Caki2 (cell line): ENCODE data around the gene DAZAP1. TPM values are rescaled to one million over a fixed set of nuclear protein-coding genes. Genes with fewer than 3 reads are reported as not detected.

Experiments
- DNase-seq: peaks from one replicate; pipeline ENCODE4 v3.0.0-alpha.2; 2015; ENCODE audit warnings: low read depth
- in situ Hi-C: cut with HindIII; loops from 2 replicates; pipeline ENCODE4 v1.10.0; 2016; ENCODE audit warnings: low sequenced_read_pairs, low pct_unique_long_range_greater_than_20kb, mixed read lengths
- total RNA-seq: library from RNA; depleted of rRNA; stranded (reverse); fragments of >200 nt; shearing (Covaris generic); gene quantifications from 2 replicates; pipeline ENCODE4 v1.2.3, GENCODE V29; 2014; ENCODE audit warnings: low replicate concordance

Gene DAZAP1
- total RNA-seq, 1 experiment from 2014 or later, result 97.4 TPM

DNA sequence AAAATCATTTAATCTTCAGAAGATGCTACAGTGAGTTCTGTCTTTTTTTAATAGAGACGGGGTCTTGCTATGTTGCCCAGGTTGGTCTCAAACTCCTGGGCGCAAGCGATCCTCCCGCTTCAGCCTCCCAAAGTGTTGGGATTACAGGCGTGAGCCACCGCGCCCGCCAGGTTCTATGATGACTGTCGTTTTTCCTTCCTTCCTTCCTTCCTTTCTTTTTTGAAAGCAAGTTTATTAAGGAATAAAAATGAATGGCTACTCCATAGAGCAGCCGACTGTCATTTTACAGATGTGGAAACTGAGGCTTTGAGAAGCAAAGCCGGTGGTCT is 5.5 kb upstream of the DAZAP1 start:
- in situ Hi-C loops, result no loop called here
- no peak for DNase-seq

DNA sequence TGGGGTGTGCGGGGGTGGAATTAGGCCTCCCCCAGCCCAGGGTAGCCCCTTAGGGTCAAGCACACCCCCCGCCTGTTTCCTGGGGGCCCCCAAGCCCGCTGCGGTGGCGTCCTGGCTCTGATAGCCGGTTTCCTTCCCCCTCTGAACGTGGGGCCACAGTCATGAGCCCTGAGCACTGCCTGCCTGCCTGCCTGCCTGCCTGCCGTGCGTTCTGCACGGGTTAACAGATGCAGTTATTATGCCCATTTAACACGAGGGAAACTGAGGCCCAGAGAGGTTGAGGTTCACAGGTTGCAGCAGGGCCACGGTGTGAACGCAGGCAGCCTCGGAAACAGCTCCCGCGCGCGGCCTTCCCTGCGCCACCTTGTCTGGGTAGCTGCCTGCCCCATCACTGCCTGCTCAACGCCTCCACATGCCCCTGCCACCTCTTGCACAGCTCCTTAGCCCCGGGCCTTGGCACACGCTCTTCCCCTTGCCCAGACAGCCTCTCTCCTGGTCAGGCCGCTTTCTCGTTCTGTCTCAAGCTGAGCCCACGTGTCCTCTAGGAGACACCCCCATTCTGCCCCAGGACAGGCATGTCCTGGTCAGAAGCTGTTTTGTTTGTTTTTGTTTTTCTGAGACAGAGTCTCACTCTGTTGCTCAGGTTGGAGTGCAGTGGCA is 4.8 kb upstream of the DAZAP1 start:
- in situ Hi-C loops, result no loop called here
- no peak for DNase-seq

DNA sequence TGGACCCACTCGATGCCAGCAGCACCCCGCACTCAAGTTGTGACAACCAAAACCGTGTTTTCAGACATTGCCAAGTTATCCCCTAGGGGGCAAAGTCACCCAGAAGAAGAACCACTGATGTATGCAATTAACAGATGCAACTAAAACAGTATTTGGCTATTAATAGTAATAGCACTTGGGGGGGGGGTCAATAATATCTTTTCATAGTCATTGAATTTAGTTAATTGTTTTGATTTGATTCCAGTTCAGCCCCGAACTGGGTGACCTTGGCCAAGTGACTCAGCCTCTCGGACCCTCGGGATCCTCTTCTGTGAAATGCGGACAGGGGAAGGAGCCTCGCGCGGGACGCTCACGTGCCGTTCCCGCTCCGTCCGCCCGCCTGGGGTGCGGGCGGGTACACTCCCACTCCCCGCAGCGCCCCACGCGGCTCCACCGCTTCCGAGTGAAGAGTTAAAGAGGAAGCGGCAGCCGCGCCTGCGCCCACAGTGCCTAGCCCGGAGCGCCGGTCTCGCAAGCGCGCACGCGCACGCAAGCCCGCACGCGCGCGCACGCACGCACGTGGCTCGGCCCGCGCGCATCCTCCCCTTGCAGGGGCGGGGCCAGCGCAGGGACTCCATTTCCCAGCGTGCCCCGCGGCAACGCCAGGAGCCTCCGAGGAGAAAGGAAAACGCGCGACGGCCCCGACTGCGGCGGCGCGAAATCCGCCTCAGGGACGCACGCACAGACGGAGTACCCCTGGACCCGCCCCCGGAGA is 435 bp upstream of the DAZAP1 start:
- DNase-seq, result peak; percentile 95
- in situ Hi-C loops, result no loop called here

DNA sequence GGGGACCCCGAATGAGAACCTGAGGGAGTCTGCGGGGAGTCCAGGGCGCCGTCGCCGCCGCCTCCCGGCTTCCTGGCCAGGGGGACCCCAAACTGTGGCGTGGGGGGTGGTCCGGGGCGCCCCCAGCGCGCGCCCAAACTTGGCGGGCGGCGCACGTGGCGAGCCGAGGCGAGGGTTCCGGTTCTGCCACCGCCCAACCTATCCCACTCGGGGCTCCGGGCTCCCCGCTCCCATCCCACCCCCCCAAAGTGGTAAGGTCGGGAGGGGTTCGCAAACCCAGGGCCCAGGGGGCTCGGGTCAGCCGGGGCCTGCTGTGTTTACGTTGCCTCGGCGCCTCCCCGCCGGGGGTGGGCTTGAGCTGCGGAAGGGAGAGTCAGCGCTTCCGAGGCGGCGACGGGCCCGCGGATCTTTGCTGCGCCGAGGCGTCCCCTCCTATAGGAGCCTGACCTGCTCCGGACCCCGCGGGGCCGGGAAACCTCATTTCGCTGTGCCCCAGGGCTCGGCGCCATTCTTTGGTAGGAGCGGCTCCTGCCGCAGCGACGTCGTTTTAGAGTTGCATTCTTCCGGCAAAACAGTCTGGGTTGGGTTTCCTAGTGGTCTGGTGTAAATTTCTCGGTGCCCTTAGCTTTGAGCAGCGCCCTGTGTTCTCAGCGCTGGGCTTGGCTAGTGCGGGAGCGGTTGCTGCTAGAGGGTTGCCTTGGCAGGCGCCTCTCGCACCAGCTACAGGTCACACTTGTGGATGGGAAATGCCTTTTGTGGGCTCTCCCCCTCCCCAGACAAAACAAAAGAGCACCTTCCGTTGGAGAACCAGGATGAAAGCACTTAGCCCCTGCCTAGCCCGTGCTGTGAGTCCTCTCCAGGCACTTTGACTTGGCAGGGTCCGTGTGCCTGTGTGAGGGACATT is 1.2 kb downstream of the DAZAP1 start:
- in situ Hi-C loops, result no loop called here
- no peak for DNase-seq

DNA sequence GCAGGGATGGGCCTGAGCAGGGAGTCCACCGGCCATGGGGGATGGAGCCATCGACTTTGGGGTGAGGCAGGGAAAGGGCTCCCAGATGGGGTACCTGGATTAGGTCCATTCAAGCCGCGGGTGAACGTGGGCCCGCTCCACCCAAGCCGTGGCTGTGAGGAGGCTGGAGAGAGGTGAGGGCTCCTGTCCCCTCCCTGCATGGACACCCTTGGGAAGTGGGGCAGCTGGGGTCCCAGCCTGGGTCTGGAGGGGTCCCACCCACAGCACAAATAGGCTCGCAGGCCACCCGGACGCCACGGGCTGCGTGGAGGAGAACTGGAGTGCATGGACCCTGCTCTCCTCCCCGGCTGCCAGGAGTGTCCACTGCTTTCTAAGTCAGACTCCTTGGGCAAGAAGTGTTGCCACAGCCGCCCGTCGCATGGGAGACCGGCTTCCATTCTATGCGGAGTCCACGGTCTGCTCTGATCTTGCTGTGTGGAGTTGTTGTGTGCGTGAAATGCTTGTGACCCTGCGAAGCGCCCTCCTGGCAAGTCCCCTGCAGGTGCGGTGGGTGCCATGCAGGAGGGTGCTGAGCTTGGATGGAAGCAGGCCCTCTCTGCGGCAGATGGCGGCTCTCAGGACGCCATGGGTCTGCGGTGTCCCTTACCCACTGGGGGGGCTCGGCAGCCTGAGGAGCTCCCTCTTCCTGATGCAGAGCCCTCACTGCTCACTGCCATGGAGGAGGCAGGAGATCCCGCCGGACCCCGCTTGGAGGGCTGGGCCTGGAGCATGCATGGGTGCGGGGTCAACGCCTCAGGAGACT is 2.0 kb downstream of the DAZAP1 start:
- in situ Hi-C loops, result no loop called here
- DNase-seq, result no peak

DNA sequence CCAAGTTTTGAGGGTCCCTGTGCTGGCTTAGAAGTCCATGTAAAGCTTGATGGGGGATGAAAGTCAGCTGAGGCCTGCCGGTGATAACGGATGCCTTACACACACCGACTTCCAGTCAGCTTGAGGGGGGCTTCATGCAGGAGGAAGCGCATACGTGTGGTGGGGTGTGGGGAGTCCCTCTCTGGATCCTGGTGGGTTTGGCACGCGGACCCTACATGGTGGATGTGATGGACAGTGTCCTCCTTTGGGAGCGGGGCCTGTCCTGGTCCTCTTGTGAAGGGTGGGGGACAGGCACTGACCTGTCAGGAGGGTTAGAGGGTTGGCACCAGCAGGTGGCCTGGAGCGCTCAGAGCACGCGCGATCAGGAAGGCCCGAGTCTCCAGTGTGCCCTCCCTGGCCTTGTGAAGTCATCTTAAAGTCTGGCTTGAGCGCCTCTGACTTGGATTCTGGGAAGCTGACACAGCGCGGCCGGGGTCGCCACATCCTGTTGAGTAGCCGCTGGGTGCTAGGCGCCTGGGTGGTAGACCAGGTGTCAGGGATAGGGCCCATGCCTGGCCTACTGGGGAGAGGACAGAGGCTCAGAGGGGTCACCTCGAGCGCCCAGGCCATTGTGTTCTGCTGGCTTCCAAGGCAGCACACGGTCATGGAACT is 2.9 kb downstream of the DAZAP1 start:
- DNase-seq, result peak; percentile 32
- in situ Hi-C loops, result no loop called here

DNA sequence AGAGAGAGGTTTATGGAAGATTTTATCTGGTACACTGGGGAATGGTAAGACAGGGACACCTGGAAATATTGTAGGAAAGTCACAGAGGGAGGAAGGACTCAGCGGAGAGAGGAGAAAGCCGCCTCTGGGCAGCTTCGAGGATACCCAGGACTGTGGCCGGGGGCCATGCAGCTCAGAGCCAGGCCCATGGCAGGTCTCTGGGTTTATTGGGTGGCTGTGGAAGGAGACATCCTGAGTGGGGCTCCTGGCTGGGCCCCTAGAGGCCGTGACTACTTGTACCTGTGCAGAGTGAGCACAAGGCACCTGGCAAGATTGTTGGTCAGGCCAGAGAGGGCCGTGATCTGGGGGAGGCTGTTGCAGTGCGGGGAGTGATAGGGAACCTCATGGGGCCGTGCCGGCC is 3.4 kb downstream of the DAZAP1 start:
- DNase-seq, result no peak
- in situ Hi-C loops, result no loop called here

DNA sequence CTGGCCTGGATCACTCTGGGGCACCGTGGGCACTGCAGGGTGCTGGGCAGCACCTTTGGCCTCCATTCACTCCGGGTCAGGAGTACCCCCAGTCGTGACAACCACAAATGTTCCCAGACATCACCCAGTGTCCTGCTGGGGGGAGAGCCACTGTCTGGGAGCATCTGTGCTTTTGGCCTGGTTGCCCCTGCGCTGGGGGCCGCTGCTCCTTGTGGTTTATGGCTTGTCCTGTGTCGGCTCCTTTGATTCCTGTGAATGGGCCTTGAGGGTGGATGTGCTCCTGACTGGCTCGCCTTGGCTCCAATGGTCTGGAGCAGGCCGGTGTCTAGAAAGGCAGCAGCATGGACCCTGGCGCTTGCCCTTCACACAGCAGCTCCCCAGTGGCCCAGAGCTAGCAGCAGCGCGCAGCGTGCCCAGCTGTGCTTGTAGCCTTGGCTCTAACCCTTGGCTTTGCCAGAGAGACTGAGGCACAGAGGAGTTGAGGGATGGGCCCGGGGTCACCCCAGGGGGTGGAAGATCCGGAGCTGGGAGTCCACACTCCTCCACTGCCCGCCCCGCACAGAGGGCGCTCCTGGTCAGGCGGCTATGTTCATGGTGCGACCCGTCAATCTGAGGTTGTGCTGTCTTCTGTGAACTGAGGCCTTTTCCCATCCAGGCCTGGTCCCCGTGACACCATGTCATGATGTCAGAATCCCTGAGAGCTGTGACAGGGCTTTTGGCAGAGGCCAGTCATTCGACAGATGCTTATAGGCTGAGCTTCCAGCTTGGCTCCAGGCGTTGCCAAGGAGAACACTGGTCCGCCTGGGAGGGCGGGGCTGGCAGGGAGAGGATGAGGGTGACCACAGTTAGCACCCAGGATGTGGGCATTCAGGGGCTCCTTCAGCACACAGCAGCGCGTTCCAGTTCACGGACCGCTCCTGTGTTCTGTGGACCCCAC is 4.1 kb downstream of the DAZAP1 start:
- DNase-seq, result no peak
- in situ Hi-C loops, result no loop called here

DNA sequence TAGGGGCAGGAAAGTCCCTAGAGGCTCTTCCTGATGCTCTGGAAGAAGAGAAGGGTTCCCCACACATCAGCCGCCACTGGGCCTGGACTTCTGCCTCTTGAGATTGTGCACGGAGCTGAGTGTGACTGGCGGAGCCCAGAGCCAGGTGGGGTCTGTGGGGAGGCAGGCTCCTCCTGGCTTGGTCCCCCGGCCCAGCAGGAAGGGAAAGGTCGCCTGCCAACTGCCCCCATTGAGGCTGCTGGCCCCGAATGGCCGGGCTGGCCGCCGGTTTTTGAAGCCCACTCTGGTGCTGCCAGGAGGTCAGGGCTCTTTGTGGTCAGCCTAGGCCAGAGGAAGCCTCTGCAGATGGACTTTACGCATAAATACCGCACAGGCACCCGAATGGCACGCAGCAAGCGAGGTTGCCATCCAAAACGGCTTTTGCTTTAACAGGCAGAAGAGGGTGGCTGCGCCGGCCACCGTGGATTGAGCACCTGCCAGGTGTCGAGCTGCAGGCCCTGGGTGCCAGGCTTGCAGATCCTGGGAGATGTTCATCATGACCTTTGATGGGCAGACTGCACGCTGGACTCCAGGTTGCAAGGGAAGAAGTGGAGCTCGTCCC is 5.0 kb downstream of the DAZAP1 start:
- DNase-seq, result no peak
- in situ Hi-C loops, result no loop called here

DNA sequence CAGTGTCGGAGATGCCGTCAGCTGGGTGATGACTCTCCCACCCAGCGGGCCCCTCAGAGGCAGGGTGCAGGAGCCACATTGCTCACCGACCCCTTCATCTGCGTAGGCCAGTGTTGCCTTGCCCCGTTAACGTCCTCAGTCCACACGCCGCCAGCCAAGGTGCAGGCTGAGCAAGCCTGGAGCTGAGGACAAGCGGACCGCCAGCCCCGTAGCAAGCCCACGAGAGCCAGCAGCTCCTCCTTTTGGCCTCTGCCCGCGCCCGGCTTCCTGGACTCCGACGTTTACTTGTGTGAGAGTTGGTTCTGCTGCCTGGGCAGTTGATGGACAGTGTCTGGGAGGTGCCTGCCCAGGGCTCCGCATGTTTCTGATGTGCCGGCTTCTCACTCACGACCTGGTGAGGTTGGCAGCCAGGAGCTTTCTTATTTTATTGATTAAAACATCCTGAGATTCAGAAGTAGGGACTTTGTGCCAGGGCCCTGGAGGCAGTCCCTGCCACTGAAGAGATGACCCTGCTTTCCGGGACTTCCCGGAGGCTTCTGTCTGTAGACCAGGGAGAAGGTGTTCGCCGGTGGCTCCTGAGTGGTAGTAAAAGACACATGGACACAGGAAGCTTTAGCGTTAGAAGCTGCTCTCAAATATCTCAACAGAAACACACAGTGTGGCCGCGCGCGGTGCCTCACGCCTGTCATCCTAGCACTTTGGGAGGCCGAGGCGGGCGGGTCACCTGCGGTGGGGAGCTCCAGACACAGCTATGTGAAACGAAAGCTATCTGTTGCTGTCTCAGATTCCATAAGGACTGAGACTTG is 5.8 kb downstream of the DAZAP1 start:
- in situ Hi-C loops, result no loop called here

DNA sequence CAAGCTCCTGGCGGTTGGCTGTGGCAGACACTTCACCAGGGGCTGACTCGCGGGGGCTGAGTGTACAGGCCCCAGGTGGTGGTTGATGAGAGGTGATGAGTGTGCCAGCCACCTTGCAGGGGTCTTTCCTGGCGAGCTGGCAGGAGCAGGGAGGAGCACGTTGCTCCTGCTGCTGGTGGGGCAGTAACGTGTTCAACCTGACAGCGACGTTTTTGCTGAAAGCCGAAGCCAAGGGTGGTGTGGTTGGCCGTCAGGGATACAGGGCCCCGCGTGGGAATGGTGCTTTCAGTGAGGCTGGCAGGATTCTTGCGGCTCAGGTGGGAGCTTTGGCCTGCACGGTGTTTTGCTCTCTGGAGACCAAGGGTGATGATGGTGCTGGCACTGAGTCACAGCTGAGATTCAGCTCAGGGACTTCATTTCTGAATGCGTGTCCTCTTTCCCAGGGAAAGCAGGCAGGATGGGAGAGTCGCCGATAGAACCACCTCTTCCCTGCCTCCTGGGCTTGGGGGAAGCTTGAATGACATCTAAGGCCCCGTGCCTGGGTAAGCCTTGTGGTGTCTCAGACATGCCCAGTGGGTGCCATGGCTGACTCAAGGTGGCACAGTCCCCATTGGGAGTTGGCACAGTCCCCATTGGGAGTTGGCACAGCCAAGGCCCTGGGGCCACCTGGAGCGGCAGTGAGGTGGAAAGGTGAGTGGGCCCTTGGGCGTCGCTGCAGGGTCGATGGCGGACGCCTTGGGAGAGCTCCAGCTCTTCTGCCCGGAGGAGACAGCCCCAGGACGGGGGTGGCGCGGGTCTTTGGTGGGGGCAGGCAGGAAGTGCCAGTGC is 8.8 kb downstream of the DAZAP1 start:
- in situ Hi-C loops, result no loop called here
- DNase-seq, result no peak

More for the DNA sequence above, 5.8 kb downstream of the DAZAP1 start:
- DNase-seq, result no peak

DNA sequence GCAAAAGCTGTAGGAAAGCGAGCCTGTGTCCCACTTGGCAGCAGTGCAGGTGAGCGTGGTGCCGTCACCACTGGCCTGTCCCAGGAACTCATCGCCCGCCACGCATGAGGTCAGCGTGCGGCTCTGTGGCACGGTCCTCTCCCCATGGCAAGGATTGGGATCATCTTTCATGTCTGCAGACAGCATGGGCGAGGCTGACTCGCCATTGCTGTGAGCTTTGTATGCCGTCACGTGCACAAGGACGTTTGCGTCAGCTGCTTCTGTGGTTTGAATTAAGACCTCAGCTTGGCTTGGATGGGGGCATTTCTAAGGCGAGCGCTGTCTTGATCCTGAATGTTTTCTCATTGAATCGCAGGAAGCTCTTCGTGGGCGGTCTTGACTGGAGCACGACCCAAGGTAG is 9.8 kb downstream of the DAZAP1 start:
- in situ Hi-C loops, result no loop called here
- no peak for DNase-seq

DNA sequence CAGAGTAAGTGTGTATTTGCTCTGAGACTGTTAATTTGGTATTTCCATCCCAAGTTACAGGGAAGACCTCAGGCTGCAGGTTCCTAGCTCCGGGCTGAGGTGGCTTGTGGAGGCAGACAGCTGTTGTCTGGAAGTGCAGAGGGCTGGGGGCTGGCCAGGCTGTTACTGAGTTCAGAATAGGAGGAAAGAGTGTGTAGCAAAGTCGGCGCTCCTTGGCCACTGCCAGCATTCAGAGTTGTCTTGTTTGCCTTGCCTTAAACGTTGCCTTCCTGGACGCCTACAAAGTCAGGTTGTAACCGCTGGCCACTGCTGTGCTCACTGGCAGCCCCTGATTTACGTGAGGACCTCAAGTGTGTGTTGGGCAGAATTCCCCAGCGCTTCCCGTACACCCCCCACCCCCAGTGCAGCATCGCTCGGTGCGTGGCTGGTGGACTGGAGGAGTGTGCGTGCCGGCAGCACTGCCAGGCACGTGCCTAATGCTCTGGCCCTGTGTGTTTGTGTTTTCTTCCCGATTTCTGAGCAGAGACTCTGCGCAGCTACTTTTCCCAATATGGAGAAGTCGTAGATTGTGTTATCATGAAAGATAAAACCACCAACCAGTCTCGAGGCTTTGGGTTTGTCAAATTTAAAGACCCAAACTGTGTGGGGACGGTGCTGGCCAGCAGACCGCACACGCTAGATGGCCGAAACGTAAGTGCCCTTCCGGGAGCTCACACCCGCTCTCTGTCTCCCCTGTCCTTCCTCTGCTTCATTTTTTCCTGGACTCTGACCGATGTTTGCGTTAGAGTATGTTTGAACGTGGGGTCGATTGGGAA is 10.5 kb downstream of the DAZAP1 start:
- in situ Hi-C loops, result no loop called here
- DNase-seq, result no peak

DNA sequence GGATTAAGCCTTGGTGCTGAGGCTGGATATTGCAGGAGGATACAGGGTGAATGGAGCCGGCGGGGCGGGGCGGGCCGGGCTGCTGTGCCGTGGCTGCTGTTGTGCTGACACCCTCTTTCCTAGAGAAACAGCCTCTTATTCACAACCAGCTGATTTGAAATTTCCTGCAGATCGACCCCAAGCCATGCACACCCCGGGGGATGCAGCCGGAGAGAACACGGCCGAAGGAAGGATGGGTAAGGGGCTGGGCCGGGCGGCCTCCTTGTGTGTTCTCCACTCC is 11.1 kb downstream of the DAZAP1 start:
- in situ Hi-C loops, result no loop called here
- DNase-seq, result no peak
